Measurements from ENCODE around the gene SFXN5. TPM values are rescaled to one million over a fixed set of nuclear protein-coding genes. Genes with fewer than 3 reads are reported as not detected.
"Not testable (repeated sequence)": the region's sequence is repeated elsewhere in the genome, so short reads cannot be mapped to it uniquely, and the experiment has no call there.

SFXN5 gene
- 10 to 100 TPM; 13.7 to 17.6 (median 14.9) TPM for polyA plus RNA-seq (ENCODE audit: insufficient read depth in 1 of 5, insufficient read length in 5 of 5, low replicate concordance in 1 of 5)
- long read RNA-seq, donor 1, full-length matches to known transcripts, result 3 of 3 reads
- long read RNA-seq, donor 1, partial matches to known transcripts, result 0 of 3 reads
- long read RNA-seq, donor 1, other reads (novel, unspliced or antisense), result 0 of 3 reads
- long read RNA-seq, donor 2, result 0 reads
- long read RNA-seq, donor 3, full-length matches to known transcripts, result 3 of 3 reads
- long read RNA-seq, donor 3, partial matches to known transcripts, result 0 of 3 reads
- long read RNA-seq, donor 3, other reads (novel, unspliced or antisense), result 0 of 3 reads
- long read RNA-seq, donor 4, full-length matches to known transcripts, result 1 of 1 reads
- long read RNA-seq, donor 4, partial matches to known transcripts, result 0 of 1 reads
- long read RNA-seq, donor 4, other reads (novel, unspliced or antisense), result 0 of 1 reads
- long read RNA-seq, donor 5, full-length matches to known transcripts, result 1 of 1 reads
- long read RNA-seq, donor 5, partial matches to known transcripts, result 0 of 1 reads
- long read RNA-seq, donor 5, other reads (novel, unspliced or antisense), result 0 of 1 reads
- long read RNA-seq, donor 6, result 0 reads
- long read RNA-seq, donor 7, full-length matches to known transcripts, result 1 of 1 reads
- long read RNA-seq, donor 7, partial matches to known transcripts, result 0 of 1 reads
- long read RNA-seq, donor 7, other reads (novel, unspliced or antisense), result 0 of 1 reads
- long read RNA-seq, donor 8, result 0 reads

DNA sequence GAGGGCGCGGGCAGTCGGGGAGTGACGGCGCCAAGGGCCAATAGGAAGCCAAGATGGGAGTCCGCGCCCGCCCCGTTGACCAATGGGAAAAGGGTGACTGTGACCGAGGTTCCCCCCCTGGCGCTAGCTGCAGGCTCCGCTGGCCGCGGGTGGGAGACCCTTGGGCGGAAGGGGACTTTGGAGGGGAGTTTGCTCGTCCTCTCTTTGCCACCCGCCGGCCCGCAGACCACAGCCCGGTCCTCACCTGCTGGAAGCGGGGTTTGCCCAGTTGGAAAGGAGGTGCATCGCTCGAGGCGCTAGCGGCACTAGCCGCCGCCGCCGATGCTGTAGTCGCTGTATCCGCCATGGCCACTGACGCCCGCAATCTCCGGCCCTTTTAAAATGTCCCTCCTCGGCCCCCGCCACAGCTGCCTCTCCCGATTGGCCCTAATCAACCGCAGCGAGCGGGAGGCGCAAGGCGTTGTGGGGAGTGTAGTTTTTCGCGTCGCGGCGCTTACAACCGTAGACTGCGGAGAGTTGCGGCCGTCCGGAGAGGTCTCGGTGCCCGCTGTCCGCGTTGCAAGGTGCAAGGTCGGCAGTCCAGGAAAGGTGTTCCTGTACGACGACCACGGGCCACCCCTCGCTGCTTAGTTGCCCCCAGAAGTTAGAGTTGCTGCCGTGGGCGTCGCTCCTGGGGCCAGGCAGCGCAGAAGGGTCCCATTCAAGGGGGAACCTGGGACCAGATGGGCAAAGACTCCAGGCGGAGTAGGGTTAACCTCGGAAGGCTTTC is at the start of gene SFXN5:
Gene SFXN5, minus strand, starts transcription at position 353 of the 769 bp plus-strand sequence. Its CDS starts 7 bp downstream, at position 346.
- peak; percentile 97 for DNase-seq

- not testable (repeated sequence) for DNase-seq
These were observed 48.2 kb upstream of the SFXN5 start for GRCh38 chr2:73119611-73120239.

GRCh38 chr2:73117441-73117840 is 45.9 kb upstream of the SFXN5 start:
- DNase-seq, result no peak

DNA sequence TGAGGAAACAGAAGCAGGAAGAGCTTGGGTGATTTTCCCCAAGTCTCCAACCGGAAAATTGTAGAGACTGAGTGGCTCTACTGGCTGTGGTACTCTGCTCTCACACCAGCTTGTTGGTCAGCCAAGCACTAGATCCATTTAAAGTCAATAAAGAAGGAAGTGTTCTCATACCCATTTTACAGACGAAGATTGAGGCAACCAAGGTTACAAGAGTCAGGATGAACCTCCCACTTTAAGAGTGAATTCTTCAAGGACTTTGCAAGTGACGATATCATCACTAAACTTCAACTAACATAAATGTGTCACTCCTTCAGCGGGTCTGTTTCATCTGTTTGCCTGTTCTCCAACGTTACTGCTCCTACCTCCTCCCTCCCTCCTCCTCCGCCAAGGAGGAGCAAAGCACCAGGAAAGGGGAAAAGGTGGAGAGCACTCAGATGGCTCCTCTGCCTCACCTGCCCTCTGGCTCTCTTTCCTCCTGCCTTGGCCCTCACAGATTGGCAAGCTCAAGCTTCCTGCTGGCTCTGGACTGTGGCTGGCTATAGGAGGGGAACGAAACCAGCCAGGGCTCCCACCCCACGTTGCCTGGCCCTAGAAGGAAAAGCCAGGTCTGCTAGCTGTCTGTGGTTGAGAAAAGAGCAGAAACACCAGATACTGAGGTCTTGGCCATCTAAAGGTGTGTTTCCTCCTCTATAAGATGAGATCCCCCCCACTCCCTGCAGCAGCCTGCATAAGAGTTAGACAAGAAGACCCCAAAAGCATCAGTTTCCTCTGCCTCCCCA is 44.9 kb upstream of the SFXN5 start:
- no peak for DNase-seq

DNA sequence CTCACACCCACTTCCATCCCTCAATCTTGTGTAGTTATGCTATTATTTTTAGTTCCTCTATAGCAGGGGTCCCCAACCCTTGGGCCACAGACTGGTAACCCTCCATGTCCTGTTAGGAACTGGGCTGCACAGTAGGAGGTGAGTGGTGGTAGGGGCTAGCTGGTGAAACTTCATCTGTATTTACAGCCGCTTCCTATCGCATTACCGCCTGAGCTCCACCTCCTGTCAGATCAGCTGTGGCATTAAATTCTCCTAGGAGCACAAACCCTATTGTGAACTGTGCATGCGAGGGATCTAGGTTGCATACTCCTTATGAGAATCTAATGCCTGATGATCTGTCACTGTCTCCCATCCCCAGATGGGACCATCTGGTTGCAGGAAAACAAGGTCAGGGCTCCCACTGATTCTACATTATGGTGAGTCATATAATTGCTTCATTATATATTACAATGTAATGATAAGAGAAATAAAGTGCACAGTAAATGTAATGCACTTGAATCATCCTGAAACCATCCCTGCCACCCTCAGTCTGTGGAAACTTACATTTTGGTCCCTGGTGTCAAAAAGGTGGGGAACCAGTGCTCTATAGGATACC is 42.9 kb upstream of the SFXN5 start:
- DNase-seq, result no peak

DNA sequence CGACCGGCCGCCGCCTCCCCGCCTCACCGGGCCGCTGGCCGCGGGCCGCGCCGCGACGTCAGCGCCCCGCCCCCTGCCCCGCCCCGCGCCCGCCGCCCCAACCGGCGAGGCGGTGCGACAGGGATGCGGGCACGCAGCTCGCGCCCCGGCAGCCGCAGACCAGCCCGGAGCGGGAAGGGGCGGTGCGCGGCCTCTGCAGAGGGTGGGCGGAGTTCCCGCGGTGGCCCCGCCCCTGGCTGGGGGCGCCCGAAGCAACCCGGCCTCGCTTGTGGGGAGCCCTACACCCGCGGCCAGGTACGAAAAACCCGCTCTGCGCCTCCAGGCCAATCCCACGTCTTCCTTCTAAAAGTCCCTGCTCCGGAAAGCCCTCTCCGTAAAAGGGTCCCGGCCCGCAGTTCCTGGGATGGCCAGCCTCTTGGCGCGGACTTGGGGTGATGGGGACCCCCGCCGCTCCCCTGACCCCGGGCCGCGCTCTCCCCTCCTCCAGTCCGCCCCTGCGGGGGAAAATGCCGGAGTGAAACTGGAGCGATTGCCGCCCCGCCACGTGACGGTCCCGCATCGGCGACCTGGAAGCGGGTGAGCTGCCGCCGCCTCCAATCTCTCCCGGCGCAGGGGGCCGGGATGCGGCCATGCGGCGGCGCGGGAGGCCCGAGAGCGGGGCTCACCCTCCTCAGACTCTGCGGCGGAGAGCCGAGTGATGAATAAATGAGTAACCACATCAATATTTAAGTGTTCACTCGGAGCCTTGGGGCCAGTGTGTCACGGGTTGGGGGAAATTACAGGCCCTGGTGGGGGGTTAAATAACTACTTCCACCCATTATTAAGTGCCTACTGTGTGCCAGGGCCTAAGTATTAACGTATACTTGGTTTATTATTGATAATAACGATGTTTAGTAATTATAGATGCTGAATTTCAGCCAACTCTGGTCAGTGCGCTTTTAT is 41.7 kb upstream of the SFXN5 start, which contains the start of gene RAB11FIP5:
Gene RAB11FIP5, minus strand, starts transcription at position 36 of the 942 bp plus-strand sequence. CDS start 171 bp downstream, outside the sequence.
- peak; percentile 57 to 66 for DNase-seq

DNA sequence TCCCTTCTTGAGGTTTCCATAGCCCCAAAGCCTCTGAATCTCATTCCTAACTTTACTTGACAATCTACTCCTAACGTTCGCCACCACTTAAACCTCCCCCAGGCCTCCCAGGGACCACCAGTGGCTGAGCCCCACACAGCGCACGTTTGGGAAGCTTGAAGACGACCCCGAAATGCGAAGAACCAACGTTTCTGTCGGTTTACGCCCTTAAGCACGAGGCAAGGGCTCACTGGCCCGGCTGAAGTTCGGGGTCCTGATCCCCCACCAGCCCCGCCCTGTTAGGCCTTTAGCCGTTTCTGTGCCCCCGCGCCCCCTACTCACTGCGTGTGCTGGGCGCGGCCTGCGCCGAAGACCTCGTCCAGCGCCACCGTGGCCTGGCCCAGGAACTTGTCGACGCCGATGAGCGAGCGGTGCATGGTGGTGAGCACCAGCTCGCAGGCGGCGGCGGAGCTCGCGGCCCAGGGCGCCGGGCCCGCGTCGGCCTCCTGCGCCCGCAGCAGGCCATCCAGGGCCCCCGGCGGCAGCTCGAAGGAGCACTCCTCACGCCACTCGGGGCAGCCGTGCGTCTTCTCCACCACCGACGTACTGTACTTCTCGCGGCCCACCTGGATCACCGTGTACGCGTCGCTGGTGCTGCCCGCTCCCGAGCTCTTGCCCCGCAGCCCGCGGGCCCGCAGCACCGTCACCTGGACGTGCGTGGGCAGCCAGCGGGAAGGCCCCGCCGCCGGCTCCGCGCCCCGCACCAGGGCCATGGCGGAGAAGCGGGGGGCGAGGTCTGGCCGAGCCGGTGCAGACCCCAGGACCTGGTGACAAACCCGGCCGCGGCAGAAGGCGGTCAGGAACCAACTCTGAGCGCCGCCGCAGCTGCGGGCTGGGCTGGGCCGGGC is 40.8 kb upstream of the SFXN5 start:
- DNase-seq, result peak; percentile 36 to 42

DNA sequence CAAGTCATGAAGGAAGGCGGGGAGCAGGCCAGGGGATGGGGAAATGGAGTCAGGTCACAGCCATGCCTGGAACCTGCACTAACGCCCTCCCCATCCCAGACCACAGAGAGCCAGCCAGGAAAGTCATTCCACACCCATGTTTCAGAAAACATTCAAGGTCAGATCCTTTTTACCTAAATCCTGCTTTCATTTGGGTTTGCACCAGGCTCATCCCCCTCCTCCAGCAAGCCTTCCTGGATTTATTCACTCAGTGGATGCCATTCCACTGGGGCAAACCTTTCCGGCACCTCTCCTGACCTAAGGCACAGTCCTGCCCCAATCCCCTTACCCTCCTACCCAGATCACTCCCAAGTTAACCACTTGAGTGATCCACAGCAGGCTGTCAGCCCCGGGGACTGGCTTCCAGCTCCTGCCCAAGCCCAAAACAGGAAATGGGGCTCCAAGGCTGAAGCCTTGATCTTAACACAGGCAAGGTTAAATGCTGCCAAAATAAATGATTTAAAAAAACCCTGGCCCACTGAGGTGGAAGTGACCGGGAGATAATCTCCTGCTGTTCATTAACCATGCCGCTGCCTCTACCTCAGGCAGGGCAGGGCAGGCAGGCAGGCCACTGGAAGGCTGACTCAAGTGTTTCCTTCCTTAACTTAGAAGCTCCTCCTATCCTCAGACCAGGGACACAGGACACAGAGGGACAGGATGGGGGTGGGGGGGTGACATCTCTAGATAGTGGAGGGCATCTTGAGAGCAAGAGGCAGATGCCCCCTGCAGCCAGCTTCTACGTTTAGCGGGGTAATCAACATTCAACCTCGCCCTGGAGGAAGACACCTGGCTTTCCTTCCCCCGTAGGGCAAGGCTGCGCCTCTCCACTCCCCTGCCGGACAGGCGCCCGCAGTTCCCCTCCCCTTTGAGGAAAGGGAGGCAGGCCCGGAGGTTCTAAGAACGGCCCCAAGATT is 39.8 kb upstream of the SFXN5 start:
- DNase-seq, result no peak

GRCh38 chr2:73110168-73111072 is 38.9 kb upstream of the SFXN5 start:
- DNase-seq, result no peak

DNA sequence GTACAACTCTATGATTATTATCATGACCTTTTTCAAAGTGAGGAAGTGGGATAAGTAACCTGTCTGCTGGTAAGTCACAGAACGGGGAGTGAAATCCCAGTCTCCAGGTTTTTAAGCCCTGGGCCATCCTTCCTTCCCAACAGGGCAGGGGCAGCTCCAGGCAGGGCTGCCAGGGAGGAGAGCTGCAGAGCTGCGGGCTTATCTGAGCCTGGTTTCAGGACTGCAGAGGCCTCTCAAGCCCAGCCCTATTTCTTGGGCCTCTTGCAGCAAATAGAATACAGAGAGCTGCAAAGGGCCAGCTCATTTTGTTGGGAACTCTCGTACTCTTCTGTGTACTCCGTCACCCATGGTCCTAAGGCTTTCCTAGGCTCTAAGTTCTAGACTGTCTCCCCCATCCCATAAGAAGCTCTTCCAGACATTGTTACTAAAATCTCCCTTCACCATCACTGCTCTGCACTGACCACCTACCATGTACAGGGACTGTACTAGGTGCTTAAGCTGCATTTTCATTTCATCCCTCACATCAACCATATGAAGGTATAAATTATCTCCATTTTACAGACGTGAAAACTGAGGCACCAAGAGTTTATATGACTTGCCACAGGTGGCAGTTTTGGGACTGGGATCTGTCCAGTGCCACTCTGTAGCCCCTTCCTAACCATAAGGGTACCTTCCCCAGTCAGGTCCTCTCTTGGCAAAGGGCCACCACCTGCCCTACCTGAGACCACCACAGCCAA is 38.1 kb upstream of the SFXN5 start:
- no peak for DNase-seq

- no peak for DNase-seq
These were observed 35.9 kb upstream of the SFXN5 start for GRCh38 chr2:73107211-73107926.

DNA sequence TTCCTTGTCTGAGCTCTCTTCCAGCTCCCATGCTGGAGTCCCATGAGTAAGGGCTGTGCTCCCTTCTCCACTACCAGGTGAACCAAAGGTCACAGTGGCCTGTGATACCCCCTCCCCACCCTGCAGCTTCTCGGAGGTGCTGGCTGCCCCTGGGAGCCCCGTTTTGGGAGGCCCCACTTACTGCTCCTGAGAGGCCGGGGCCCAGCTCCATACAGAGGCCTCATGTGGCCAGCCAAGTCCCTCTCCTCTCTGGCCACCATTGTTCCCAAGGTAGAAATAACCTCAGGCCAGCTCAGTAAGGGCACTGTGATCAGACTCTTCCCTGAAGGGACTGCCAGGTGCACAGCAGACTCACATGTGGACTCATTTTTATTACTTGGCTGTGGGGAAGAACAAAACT is 35.3 kb upstream of the SFXN5 start:
- no peak for DNase-seq

GRCh38 chr2:73105511-73105971 is 34.0 kb upstream of the SFXN5 start:
- DNase-seq, result no peak

DNA sequence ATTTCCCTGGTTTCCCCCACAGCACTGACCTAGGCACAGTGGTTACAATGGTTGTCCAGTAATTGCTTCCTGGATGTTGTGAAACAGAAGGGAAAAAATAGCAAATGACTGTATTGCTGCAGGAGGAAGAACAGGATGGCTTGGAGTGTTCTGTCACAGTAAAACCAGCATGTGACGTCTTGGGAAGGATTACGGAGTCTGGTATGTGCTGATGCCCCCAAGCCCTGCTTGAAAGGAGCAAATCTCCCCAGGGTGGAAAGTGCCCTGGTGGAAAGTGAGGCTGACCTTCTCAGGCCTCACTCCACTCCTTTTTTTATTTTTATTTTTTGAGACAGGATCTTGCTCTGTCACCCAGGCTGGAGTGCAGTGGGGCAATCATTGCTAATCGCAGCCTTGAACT is 33.4 kb upstream of the SFXN5 start:
- no peak for DNase-seq
